HG03558 (cell line): ENCODE measurements around the gene COG5.

Experiments
- ATAC-seq: cut with Tn5 transposase; IDR thresholded peaks from one replicate; pipeline ENCODE4 v1.9.1; 2021; ENCODE audit warnings: moderate number of reproducible peaks; ENCODE audit not compliant: unreplicated experiment; ENCODE audit errors: extremely low read depth

The COG5 gene

DNA sequence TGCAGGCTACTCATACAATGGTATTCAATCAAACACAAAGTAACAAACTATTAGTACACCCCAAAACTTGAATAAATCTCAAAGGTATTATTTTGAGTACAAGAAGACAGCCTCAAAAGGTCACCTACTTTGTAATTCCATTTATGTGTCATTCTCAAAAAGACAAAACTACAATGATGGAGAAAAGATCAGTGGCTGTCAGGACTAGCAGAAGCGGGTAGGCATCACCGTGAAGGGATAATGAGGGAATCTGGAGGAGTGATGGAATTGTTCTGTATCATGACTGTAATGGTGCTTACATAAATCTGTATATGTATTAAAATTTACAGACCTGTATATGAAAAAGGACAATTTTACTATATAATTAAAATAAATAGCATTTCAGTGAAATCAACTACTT is 37.0 kb downstream of the COG5 start:
- ATAC-seq: no peak

DNA sequence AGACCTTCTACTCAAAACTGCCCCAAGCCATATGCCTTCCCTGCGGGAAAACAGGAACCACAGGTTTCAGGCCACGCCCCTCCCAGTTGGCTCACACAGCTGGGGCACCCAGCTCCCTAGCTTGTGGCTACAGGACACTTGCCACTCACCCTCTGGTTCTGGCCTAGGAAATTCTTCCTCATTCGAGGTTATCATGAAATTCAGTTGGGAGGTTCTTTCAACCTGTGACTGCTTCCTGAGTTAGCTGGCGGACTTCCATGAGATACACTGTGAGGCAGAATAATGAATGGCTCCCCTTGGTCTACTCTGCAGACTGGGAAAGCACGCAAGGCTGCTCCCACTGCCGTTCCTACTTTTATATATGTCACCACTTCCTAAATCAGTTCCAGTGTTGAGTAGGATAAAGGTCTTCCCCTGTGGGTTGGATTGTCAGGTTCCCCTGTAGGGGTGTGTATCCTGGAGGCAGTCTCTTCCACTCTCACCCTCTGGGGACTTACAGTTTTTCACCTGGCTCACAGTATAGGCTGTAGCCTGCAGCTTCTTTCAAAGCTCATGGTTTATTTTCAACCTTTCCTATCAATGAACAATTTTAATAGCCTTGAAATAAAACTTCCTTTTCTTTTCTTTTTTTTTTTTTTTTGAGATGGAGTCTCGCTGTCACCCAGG is 56.9 kb downstream of the COG5 start:
- ATAC-seq: no peak

DNA sequence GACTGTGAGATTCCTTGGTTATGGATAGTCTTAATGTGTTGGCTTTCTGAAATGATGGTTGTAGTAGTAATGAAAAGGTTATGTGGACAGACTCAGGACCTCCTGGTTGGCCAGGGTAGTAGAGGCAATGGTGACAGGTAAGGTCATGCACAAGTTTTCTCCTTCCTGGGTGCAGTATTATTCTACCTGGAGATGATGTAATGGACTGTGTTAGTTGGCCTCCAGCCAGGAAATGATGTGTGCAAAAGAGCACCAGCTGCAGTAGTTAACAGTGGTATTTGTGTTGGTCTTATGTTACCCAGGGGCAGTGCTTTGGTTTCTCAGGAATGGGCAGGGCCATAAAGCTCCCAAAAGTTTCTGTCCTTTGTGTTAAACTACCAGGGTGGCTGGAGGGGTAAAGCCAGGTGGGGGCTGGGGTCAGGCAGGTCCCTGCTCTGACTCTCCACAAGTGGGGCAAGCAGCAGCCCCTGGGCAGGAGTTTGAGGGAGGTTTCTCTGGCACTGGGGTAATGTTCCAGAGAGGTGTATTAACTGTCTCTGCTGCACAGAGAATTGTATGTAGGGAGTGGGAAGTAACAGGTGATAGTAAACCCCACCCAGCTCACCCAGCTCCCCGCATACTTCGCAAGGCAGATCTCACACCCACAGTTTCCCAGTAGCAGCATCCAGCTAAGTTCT is 57.6 kb downstream of the COG5 start:
- ATAC-seq: no peak

DNA sequence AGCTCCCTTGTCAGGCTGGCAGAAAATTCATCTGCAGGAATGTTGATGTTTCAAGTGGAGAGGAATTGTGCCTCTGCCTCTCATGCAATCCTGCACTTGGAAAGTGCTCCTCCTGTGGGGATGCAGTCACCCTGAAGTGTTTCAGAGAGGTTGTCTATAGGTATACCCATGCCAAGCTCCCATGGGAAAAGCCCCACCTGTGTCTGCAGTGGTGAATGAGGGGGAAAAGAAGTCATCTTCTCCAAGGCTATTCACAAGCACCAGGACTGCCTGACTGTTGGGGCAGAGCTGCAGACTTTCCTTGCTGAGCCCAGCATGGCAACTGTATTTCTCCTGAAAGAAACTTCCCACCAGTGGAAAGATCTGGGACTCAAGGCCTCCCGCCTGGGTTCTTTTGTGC is 58.4 kb downstream of the COG5 start:
- no peak for ATAC-seq

DNA sequence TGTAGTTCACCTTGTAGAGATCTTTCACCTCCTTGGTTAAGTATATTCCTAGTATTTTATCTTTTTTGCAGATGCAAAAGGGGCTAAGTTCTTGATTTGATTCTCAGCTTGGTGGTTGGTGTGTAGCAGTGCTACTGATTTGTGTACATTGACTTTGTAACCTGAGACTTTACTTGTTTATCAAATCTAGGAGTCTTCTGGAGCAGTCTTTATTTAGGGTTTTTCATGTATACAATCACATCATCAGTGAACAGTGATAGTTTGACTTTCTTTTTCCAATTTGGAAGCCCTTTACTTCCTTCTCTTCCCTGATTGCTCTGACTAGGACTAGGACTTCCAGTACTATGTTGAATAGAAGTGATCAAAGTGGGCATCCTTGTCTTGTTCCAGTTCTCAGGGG is 60.0 kb downstream of the COG5 start:
- no peak for ATAC-seq

DNA sequence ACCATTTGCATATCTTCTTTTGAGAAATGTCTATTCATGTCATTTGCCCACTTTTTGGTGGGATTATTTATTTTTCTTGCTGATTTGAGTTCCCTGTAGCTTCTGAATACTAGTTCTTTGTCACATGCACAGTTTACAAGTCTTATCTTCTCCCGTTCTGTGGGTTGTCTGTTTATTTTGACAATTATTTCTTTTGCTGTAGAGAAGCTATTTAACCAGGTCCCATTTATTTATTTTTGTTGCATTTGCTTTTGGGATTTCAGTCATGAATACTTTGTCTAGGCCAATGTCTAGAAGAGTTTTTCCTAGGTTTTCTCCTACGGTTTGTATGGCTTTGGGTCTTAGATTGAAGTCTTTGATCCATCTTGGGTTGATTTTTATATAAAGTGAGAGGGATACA is 60.9 kb downstream of the COG5 start:
- ATAC-seq: no peak

DNA sequence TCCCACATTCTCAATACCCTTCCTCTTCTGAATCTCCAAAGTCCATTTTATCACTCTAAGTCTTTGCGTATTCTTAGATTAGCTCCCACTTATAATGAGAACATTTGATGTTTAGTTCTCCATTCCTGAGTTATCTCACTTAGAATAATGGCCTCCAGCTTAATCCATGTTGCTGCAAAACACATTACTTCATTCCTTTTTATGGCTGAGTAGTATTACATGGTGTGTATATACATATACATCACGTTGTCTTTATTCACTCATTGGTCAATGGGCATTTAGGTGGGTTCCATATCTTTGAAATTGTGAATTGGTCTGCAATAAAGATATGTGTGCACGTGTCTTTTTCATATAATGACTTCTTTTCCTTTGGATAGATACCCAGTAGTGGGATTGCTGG is 61.6 kb downstream of the COG5 start:
- ATAC-seq: no peak

DNA sequence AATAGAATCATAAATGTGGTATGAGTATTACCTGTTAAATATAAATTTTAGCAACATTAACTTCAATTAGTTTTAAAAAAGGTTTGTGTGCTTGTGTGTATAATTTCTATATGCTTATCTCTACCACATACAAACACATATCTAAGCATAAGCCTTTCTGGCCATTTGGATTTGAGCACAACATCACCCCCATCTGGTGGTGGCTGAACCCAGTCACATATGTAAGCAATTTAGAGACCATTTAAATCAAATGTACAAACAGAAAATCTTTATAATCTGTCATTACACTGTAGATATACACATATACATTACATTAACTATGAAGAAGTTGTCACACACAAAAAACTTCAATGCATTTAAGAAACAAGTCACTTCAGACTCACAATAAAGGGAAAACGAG is 62.1 kb downstream of the COG5 start:
- ATAC-seq: no peak

DNA sequence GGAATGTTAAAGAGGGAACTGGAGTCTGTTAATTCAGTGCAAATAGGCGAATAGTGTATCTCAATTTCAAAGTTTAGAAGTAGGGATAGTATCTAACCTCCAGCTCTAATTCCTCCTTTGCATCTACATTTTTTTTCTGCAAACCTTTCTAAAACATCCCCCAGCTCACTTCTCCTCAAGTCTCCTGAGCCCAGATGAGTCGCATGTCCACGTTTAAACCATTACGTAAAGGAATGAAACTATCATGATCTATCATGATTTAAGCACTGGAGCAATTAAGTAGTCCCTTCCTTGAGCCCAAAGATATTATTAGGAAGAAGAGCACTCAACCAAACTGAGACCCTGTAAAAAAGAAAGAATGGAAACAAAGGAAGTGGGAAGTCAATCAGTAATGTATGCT is 64.0 kb downstream of the COG5 start:
- no peak for ATAC-seq

DNA sequence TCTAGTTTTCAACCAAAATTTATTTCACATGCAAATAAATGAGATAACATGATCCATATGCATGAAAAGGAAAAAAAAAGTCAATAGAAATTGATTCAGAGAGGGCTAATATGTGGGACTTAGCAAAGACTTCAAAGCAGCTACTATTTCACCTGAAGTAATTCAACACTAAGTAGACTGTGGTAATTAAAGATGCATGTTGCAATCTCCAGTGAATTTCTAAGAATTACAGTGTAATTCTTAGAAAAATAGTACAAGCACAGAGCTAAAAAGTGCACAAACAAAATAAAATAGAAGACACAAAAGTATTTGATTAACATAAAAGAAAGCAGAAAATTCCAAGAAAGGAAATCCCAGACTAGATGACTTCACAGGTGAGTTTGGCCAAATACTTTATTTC is 68.2 kb downstream of the COG5 start:
- no peak for ATAC-seq

DNA sequence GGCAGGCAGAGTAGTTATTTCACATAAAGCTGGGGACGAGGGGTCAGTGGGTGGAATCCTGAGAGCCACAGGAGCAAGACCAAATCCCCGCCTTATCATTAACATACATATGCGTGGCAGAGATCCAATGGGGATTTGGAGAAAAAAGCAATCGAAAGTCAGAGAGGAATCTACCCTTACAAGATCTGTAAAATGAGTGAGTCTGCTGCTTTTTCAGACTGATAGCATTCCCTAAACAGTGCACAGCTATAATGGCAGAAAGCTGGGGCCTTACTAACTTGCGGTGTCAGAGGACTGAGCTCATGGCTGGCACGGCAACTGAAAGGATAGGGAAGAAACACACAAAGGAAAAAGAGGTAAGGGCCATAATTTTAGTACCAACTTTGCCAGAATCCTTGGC is 68.8 kb downstream of the COG5 start:
- ATAC-seq: no peak

DNA sequence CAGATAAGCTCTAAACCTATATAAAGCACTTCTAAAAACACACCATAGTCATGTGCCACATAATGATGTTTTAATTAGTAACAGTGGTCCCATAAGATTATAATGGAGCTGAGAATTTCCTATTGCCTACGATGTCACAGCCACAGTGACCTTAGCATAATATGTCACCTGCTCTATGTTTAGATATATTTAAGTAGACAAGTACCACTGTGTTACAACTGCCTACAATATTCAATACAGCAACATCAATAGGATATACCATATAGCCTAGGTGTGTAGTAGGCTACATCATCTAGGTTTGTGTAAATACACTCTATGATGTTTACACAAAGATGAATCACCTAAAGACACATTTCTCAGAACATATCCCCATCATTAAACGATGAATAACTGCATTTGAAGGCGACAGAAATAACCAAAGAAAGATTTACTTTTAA is 69.4 kb downstream of the COG5 start:
- ATAC-seq: no peak

DNA sequence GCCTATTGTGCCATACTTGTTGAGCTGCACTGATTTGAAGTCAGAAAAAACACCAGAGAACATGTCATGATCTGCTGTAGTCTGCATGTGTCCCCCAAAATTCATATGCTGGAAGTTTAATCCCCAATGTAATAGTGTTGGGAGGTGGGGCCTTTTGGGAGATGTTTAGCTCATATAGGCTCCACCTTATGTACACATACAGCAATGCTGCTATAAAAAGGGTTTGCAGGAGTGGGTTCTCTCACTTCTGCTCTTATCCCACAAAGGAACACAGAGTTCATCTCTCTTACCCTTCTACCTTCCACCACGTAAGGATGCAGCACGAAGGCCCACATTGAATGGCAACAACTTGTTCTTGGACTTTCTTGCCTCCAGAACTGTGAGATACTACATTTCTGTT is 70.8 kb downstream of the COG5 start:
- ATAC-seq: no peak

DNA sequence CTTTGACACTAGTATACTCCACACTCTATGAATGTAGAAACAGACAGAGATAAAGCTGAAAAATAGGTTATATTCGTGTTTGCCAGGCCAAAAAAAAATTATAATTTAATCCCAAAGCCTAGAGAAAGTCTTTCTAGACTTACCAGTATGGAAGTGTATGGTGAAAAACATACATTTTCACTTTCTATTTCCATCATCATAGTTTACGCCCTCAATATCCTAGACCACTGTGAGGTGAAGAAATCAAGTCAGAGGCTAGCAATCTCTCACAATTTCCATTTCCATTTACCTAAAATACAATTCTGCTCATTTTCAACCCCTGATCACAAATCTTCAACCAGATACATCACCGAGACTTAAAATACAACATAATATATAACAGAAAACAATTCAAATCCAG is 77.7 kb downstream of the COG5 start:
- ATAC-seq: no peak

DNA sequence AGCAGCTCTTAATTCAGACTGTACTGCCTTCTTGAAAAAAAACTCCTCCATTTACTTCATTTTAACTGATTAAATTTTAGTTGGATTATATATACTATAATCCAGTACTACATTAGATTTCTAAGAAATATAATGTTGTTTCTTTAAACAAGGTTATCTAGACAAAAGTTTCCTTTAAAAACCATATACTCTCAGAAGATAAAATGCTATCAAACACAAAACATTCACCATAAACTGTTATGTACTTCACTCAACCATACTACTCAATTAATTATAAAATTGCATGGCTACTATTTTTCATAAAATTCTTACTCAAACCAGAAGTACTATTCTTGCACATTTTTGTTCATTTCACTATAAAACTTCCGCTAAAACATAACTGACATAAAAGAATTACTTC is 81.1 kb downstream of the COG5 start:
- ATAC-seq: no peak

DNA sequence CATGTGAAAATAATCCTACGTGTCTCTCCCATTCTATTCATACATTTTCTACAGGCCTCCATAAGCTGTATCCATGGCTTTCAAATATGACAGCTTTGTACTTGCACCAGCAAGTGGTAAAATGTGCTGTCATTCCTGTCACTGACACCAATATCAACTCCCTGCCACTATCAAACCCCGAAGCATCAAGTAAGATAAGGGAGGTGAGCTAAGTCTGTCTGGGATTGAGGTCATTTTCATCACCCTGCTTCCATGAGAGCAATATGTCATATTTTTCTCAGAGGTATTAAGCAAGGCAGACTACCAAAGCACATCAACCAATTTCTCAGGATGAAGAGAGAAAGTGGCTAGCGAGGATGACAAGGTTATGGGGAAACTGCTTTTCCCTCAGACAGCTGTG is 82.8 kb downstream of the COG5 start:
- ATAC-seq: no peak

DNA sequence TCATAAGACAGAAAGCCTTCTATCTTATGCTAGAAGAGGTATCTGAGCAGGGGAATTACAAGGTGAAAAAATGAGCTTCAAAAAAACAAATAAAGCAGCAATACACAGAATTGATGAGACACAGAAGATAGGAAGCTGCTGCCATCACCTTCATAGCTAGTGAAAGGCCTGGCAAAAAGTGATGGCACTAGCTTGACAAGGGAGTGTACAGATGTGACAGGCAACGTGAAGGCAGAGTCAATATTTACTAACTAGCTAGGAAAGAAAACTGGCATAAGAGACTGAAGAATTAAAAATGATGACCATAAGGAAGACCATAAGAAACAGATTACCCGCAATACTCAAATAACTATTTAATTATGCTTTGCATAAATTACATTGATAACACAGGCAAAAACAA is 84.4 kb downstream of the COG5 start:
- no peak for ATAC-seq

DNA sequence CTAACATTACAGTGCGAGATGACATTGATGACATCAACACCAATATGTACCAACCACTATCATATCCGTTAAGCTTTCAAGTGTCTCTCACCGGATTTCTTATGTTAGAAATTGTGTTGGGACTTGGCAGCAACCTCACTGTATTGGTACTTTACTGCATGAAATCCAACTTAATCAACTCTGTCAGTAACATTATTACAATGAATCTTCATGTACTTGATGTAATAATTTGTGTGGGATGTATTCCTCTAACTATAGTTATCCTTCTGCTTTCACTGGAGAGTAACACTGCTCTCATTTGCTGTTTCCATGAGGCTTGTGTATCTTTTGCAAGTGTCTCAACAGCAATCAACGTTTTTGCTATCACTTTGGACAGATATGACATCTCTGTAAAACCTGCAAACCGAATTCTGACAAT is 89.6 kb downstream of the COG5 start:
- ATAC-seq: no peak

DNA sequence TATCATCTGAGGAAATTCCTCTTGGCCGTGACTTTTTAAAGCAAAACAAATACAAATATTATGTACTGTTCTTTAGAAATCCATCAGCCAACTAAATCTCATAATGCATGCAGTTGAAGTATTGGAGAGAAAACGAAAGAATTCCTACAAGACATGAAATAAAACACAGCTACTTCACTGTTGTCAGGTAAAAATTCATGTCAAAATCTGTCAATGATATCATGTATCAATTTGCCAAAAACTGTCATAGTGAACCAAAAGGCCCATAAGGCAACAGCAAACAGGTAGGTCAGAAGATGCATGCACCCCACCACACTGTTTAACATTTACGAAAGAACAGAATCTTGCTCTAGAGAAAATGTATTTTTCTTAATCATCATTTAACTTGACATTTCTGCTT is 91.6 kb downstream of the COG5 start:
- no peak for ATAC-seq

DNA sequence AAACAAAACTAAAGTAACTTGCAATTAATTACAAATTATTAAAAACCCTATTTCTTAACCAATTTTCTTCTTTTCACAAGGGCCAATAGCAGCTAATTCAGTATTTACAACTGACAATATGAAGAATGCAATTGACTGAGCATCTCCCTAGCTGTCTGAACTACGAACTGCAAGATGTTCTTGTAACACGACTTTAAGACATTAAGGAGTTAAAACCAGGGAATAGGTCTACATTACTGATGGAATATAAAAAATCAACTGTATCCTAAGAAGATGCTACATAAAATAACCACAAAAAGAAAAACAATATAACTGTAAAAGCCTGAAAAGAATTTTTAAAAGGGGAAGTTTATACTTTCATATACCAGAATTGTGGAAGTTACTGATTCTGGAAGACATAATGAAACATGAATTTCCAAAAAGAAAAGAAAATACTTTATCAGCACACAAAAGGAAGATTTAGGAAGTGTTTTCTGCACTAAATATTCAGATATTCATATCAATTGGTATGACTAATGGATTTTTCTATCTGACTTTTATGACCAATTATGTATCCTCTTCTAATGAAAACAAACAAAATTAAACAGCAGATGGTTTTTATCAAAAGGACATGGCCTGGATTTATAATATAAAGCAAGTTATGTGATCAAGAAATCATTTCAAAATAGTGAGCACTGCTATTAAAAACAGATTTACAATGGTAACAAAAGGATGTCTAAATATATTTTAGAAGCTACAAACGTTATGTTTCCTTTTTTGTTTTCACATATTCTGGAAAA is 92.2 kb downstream of the COG5 start:
- no peak for ATAC-seq

DNA sequence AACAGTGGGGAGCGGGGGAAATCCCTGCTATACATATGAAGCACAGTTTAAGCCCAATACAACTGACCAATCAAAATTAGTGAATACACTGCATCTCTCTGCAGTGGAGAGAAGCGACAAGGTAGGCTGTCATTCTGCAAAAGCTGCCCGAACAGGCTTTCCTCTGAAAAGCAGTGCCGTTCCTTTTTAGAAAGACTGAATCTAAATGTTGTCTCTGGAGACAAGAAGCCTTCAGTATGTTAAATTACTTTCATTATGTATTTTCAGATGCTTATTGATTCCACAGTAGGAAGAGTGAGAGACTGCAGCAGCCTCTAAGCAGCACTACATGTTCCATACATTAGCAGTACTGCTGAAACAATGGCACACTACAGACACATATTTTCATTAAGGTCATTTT is 93.8 kb downstream of the COG5 start, which contains the start of gene GPR22:
Gene GPR22, plus strand, starts transcription at position 129 of the 400 bp plus-strand sequence. CDS start 4,004 bp downstream, outside the sequence.
- no peak for ATAC-seq
